Measurements from ENCODE around the gene IKZF3. TPM values are rescaled to one million over a fixed set of nuclear protein-coding genes. Genes with fewer than 3 reads are reported as not detected.

IKZF3 gene
- total RNA-seq, 4 donors from 2014 or later = 0.98 to 1.9 (median 1.4) TPM

GRCh38 chr17:39744075-39744835 is 119.9 kb downstream of the IKZF3 start:
- no peak for TF ChIP-seq CTCF (IDR thresholded peaks at IDR 0.05; ENCODE audit: low read depth)

GRCh38 chr17:39742856-39743436 is 121.2 kb downstream of the IKZF3 start:
- TF ChIP-seq CTCF (IDR thresholded peaks at IDR 0.05; ENCODE audit: low read depth) = no peak

GRCh38 chr17:39742126-39742855 is 121.8 kb downstream of the IKZF3 start:
- no peak for TF ChIP-seq CTCF (IDR thresholded peaks at IDR 0.05; ENCODE audit: low read depth)

GRCh38 chr17:39740357-39741111 is 123.6 kb downstream of the IKZF3 start:
- no peak for TF ChIP-seq CTCF (IDR thresholded peaks at IDR 0.05; ENCODE audit: low read depth)

GRCh38 chr17:39739885-39740356 is 124.2 kb downstream of the IKZF3 start:
- no peak for TF ChIP-seq CTCF (IDR thresholded peaks at IDR 0.05; ENCODE audit: low read depth)

GRCh38 chr17:39738983-39739884 is 124.9 kb downstream of the IKZF3 start:
- TF ChIP-seq CTCF (IDR thresholded peaks at IDR 0.05; ENCODE audit: low read depth) = no peak
